Activated naive CD8-positive, alpha-beta T cell (primary cell): ENCODE results near the gene IQGAP1.
"Not testable (repeated sequence)": the region's sequence is repeated elsewhere in the genome, so short reads cannot be mapped to it uniquely, and the experiment has no call there.

ENCODE experiments used
- H3K27ac Mint-ChIP-seq: one replicate; pipeline ENCODE4 v1.8.0; 2021; ENCODE audit warnings: mixed read lengths
- H3K27me3 Mint-ChIP-seq: one replicate; pipeline ENCODE4 v1.8.0; 2021; ENCODE audit warnings: mixed read lengths
- H3K36me3 Mint-ChIP-seq: one replicate; pipeline ENCODE4 v1.8.0; 2021; ENCODE audit warnings: mixed read lengths
- H3K4me1 Mint-ChIP-seq: one replicate; pipeline ENCODE4 v1.8.0; 2021; ENCODE audit warnings: low read depth, mixed read lengths
- H3K4me3 Mint-ChIP-seq: one replicate; pipeline ENCODE4 v1.8.0; 2021; ENCODE audit warnings: mild to moderate bottlenecking, mixed read lengths
- H3K9me3 Mint-ChIP-seq: one replicate; pipeline ENCODE4 v1.8.0; 2021; ENCODE audit warnings: low read depth, mixed read lengths

IQGAP1 gene, protein sequence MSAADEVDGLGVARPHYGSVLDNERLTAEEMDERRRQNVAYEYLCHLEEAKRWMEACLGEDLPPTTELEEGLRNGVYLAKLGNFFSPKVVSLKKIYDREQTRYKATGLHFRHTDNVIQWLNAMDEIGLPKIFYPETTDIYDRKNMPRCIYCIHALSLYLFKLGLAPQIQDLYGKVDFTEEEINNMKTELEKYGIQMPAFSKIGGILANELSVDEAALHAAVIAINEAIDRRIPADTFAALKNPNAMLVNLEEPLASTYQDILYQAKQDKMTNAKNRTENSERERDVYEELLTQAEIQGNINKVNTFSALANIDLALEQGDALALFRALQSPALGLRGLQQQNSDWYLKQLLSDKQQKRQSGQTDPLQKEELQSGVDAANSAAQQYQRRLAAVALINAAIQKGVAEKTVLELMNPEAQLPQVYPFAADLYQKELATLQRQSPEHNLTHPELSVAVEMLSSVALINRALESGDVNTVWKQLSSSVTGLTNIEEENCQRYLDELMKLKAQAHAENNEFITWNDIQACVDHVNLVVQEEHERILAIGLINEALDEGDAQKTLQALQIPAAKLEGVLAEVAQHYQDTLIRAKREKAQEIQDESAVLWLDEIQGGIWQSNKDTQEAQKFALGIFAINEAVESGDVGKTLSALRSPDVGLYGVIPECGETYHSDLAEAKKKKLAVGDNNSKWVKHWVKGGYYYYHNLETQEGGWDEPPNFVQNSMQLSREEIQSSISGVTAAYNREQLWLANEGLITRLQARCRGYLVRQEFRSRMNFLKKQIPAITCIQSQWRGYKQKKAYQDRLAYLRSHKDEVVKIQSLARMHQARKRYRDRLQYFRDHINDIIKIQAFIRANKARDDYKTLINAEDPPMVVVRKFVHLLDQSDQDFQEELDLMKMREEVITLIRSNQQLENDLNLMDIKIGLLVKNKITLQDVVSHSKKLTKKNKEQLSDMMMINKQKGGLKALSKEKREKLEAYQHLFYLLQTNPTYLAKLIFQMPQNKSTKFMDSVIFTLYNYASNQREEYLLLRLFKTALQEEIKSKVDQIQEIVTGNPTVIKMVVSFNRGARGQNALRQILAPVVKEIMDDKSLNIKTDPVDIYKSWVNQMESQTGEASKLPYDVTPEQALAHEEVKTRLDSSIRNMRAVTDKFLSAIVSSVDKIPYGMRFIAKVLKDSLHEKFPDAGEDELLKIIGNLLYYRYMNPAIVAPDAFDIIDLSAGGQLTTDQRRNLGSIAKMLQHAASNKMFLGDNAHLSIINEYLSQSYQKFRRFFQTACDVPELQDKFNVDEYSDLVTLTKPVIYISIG (N-terminal part only)

DNA sequence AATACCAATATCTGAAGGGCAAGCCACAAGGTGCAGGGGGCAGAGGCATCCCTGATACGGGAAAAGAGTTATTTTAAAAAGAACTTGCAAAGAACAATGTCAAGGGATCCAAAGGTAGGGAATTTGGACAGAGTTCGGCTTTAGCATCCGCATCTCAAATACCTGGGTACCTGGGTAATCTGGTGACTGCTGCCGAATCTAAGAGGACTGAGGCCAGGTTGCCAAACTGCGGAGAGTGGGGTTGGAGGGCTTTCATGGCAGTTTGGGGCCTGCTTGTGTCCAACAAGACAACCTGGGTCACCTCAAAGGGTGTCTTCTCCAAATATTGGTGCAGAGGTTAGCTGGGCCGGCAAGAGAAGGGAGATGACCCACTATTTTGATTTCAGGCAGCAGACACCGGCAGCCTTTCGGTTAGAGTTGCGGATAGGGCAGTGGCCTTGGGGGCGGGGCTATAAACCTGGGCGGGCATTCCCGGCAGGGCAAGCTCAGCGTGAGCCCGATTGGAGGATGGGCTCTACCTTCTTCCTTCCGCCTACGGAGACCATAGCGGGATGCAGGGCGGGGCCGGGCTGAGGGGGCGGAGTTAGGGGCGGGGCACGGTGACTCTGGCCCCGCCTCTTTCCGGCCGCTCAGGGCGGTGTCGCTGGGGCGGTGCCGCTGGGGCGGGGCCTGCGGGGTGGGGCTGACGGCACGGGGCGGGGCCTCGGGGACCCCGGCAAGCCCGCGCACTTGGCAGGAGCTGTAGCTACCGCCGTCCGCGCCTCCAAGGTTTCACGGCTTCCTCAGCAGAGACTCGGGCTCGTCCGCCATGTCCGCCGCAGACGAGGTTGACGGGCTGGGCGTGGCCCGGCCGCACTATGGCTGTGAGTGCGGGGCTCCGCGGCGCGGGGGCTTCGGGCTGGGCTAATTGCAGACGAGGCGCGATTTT, at the start of gene IQGAP1:
Gene IQGAP1, plus strand, starts transcription at position 709 of the 928 bp plus-strand sequence. Its CDS starts 100 bp downstream, at position 809.
- peaks cover 39% of the 10 kb centered on the region for H3K4me1 Mint-ChIP-seq
- peaks cover 9% of the 10 kb centered on the region for H3K36me3 Mint-ChIP-seq

DNA sequence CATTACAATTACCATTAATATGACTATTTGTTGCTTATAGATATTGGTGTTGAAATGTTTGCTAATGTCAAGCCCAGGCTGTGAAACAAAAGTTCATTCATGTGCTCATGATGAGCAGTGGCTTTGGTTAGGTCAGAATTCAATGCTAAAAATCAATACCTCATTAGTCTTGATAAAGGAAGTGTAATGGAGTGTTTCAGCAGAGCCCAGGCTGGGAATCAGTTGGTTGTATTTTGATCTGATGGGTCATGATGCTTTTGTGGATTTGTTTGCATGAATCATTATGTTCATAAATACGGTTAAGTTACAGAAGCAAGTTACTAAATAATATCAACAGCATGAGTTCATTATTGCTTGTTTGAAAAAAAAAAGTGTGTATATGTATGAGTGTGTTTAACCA, 49.5 kb upstream of the IQGAP1 start:
- H3K27ac Mint-ChIP-seq = no peak overlapping the region
- H3K9me3 Mint-ChIP-seq = no peaks in the 10 kb centered on the region
- no peaks in the 10 kb centered on the region for H3K36me3 Mint-ChIP-seq
- H3K4me3 Mint-ChIP-seq = no peak overlapping the region
- peaks cover 25% of the 10 kb centered on the region for H3K4me1 Mint-ChIP-seq
- H3K27me3 Mint-ChIP-seq = no peaks in the 10 kb centered on the region

More for the DNA sequence above, at the start of gene IQGAP1:
- peak within 1 kb of the TSS; percentile 88 for H3K4me3 Mint-ChIP-seq
- H3K9me3 Mint-ChIP-seq = no peaks in the 10 kb centered on the region
- peak within 1 kb of the TSS; percentile 89 for H3K27ac Mint-ChIP-seq
- no peaks in the 10 kb centered on the region for H3K27me3 Mint-ChIP-seq

DNA sequence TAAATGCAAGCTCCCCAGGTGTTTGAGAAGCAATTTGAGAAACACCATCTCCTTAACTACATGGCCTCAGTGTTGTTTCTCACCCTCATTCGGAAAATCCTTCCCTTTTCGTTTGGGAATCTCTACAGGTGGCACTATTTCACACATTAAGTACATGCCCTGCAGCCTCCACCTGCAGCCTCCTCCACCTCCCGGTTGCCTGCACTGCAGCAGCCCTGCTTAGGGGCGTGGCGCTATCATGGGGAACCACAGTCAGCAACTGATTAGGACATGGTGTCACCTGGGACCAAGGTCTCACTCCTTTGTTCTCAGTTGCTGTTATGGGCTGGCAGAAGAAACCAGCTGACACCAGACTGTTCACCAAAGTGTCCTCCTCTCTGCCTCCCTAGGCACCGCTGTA, 47.7 kb upstream of the IQGAP1 start:
- Mint-ChIP-seq H3K27ac (no peak overlapping the region), H3K27me3 (no peaks in the 10 kb centered on the region), H3K4me1 (peaks cover 28% of the 10 kb centered on the region), H3K36me3 (no peaks in the 10 kb centered on the region), H3K4me3 (no peak overlapping the region), H3K9me3 (no peaks in the 10 kb centered on the region)

DNA sequence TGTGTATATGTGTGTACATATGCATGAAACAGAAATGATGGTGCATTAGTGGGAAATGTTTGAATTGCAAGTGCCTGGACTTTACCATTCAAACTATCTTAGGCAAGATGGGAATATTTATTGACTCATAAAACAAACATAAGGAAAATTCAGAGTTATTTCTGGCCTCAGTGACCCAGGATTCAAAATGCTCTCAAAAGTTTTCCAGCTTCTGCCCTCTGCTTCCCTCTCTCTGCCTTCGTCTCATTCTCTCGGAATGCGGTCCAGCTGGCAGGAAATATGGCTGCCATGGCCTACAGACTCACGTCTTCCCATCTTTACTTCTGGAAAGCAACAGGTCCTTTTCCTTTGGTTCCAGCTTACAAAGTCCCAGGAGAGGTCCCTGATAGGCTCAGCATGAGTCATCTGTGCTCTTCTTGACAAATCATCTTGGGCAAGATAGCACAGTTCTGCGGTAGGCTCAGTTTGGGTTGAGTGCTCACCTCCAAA, 44.7 kb upstream of the IQGAP1 start:
- no peak overlapping the region for H3K4me3 Mint-ChIP-seq
- H3K4me1 Mint-ChIP-seq = peaks cover 20% of the 10 kb centered on the region
- no peaks in the 10 kb centered on the region for H3K9me3 Mint-ChIP-seq
- H3K27ac Mint-ChIP-seq = no peak overlapping the region
- H3K36me3 Mint-ChIP-seq = no peaks in the 10 kb centered on the region
- no peaks in the 10 kb centered on the region for H3K27me3 Mint-ChIP-seq

DNA sequence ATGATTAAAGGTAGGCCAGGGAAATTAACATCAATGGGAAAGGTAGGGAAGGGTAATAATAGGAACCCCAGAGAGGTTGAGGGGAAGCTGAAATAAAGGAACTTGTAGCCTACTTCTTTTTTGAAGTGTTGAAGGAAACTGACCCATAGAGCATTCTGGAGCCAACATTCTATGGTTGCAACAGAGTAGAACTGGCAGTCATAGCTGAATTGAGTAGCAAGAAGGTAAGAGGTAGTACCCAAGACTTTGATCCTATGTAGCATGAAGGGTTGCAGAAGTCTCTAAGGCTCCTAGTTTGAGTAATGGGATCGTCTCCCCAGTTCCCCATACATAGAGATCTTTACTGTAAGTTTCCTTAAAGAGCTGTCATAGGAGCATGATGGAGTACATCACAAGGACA, 43.4 kb upstream of the IQGAP1 start:
- Mint-ChIP-seq H3K27me3 (no peaks in the 10 kb centered on the region), H3K27ac (no peak overlapping the region), H3K36me3 (no peaks in the 10 kb centered on the region), H3K9me3 (no peaks in the 10 kb centered on the region), H3K4me1 (peaks cover 20% of the 10 kb centered on the region), H3K4me3 (no peak overlapping the region)

DNA sequence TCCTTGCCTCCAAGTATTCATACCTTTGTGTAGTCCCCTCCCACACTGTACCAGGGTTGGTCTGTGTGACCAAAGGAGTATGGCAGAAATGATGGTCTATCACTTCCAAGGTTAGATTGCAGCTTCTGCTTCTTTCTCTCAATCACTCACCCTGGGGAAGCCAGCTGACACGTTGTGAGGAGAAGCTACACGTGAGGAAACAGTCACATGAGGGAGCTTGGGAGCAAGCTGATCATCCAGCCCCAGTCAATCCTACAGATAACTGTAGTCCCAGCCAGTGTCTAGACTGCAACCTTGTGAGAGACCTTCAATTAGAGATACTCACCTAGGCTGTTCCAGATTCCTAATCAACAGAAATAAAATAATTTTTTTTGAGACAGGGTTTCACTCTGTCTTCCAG, 42.2 kb upstream of the IQGAP1 start:
- Mint-ChIP-seq H3K27ac (no peak overlapping the region), H3K4me1 (peaks cover 18% of the 10 kb centered on the region), H3K36me3 (no peaks in the 10 kb centered on the region)

DNA sequence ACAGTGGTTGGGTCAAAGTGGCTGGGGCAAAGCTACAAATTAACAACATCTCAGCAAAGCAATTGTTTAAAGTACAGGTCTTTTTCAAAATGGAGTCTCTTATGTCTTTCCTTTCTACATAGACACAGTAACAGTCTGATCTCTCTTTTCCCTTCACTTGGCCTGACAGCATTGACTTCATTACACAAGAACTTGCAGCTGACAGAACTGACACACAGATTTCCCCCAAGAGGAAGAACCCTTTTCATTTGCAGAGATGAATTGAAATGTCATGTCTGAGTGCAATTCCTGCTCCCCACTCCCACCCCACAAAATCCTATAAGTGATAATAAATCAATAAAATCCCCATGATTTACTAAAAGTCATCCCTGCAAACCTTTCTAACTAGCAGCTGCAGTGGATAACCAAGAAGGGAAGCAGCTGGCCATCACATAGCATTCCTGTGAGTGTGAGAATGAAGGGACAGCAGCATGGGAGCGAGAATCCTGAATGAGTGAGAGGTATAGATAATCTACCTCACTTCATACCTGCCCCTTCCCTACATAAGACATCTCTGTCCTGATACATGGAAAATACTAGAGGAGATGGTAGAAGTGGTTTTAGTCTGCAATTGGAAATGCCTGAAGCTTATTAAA, 40.5 kb upstream of the IQGAP1 start:
- H3K9me3 Mint-ChIP-seq, H3K4me3 Mint-ChIP-seq, H3K27ac Mint-ChIP-seq, H3K36me3 Mint-ChIP-seq, H3K27me3 Mint-ChIP-seq: not testable (repeated sequence)
- peaks cover 17% of the 10 kb centered on the region for H3K4me1 Mint-ChIP-seq

More for the DNA sequence above, 42.2 kb upstream of the IQGAP1 start:
- Mint-ChIP-seq H3K4me3 (no peak overlapping the region), H3K27me3 (no peaks in the 10 kb centered on the region), H3K9me3 (no peaks in the 10 kb centered on the region)

DNA sequence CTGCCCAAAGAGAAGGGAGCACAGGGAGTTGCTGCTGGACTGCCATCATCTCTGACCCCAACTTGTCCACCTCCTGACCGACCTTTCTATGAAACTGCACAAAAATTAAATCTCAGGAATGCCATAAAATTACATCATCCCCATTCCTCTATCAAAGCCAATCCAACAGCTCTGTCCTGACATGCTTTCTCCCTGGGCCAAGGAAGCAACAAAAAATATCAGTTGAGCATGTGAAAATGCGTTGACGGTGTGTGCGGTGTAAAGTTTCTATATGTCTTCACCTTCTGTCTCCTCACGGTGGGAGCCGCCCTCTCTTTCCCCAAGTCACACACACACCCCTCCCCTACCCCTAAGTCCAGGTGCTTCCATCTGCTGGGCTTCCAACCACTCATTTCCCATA, 39.6 kb upstream of the IQGAP1 start:
- Mint-ChIP-seq H3K36me3 (no peaks in the 10 kb centered on the region), H3K27ac (no peak overlapping the region), H3K9me3 (no peaks in the 10 kb centered on the region), H3K27me3 (no peaks in the 10 kb centered on the region), H3K4me3 (no peak overlapping the region), H3K4me1 (peaks cover 8% of the 10 kb centered on the region)

DNA sequence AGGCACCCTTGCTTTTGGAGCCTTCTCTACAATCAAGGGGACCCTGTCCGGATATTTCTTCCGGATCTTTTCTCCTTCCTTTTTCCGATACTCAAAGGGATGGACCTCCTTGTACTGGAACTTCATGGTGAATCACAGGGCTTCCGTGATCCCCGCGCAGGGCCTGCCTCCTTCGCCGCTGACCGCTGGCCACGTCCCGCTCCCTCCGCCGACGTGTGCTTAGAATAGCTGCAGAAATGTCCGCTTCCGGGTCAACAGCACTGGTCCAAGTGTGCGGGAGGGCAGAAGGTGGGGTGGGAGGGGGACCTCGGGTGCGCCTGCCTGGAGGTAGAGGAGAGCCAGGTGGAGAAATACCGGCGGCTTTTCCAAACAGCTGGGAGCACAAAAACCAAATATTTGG, 39.0 kb upstream of the IQGAP1 start:
- no peak overlapping the region for H3K4me3 Mint-ChIP-seq
- no peaks in the 10 kb centered on the region for H3K36me3 Mint-ChIP-seq
- no peaks in the 10 kb centered on the region for H3K9me3 Mint-ChIP-seq
- no peak overlapping the region for H3K27ac Mint-ChIP-seq
- peaks cover 4% of the 10 kb centered on the region for H3K4me1 Mint-ChIP-seq
- H3K27me3 Mint-ChIP-seq = no peaks in the 10 kb centered on the region

DNA sequence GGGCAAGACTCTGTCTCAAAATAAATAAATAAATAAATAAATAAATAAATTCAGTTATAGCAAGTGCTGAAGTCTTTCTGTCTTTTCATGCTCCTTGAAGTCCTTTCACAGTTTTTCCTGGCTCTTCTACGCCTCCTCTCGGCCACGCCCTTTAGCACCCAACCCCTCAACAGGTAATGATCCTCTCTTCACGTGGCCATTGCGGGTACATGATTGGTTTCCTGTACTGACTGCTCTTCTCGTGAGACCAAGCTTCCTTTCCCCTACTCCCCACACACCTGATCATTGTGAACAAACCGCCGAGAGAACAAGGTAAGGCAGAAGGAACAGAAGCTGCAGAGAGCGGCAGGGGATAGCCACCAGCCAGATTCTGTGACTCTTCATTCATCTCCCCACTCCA, 38.2 kb upstream of the IQGAP1 start:
- peaks cover 4% of the 10 kb centered on the region for H3K4me1 Mint-ChIP-seq
- no peak overlapping the region for H3K27ac Mint-ChIP-seq
- no peaks in the 10 kb centered on the region for H3K9me3 Mint-ChIP-seq
- H3K4me3 Mint-ChIP-seq = no peak overlapping the region
- no peaks in the 10 kb centered on the region for H3K36me3 Mint-ChIP-seq
- H3K27me3 Mint-ChIP-seq = no peaks in the 10 kb centered on the region

DNA sequence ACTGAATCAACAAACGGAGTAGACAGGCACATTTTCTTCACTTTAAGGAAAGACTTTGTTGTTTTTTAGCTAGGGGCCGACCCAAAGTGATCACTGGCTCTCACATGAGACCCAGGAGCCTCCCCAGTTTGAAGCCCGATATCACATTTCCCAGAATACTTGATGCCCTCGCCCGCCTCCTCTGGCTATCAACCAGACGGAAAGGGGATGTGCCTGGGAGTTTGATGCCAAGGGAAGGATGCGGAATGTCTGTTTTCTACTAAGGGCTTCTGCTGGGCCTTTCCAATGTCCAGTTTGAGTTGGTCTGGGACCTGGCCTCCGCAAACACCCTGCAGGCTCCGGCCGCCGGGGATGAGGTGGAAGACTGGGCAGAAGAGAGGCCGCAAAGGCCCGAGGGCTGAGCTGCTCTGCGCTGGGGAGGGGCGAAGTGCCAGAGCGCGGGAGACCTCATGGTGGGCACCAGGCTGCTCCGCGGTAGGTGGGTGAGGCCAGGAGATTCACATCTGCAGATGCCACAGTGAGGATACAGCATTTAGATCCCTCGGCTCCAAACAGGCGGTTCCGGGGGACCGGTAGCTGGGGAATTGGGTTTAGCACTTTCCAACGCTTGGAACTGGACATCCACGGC, 36.4 kb upstream of the IQGAP1 start:
- H3K9me3 Mint-ChIP-seq = no peaks in the 10 kb centered on the region
- peak overlapping the region; percentile 92 for H3K4me3 Mint-ChIP-seq
- H3K27ac Mint-ChIP-seq = no peak overlapping the region
- H3K27me3 Mint-ChIP-seq = no peaks in the 10 kb centered on the region
- H3K36me3 Mint-ChIP-seq = no peaks in the 10 kb centered on the region
- H3K4me1 Mint-ChIP-seq = peaks cover 4% of the 10 kb centered on the region

DNA sequence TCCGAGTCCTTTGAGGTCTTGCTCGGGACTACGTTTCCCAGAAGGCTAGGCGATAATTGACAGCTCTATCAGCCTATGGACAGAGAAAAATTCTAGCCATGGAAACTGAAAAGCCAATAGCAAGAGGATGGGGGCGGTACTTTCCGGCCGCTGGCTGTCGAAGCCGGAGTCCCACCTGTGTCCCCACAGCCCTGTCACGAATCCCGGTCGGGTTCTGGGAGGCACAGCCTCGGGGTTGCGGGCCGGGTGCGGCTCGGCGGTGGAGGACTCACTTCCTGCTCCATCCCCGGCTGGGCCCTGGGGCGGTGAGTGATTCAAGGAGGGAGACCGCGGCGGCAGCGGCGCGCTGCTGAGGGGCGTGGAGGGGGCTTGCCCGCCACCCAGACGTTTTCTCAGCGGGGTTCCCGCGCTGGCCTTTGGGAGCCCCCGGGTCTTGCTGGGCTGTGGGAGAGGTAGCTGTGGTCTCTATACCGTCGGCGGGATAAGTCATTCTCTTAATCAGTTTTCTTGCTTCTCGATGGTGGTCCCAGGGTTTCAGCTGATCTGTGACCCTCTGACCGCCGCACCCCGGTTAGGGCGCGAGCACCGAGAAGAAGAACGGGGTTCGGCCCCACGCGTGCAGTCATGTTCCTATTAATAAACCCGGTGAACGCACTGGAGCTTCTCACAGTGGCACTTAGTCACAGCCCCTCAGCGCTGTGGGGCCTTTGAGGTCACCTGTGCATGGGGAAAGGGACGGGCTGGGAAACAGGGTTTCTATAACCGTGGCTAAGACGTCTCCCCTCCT, 35.7 kb upstream of the IQGAP1 start, which contains the start of gene ZNF774:
Gene ZNF774, plus strand, starts transcription at position 178 of the 787 bp plus-strand sequence. CDS start 2,377 bp downstream, outside the sequence.
- no peaks in the 10 kb centered on the region for H3K36me3 Mint-ChIP-seq
- H3K4me1 Mint-ChIP-seq = peaks cover 4% of the 10 kb centered on the region
- H3K9me3 Mint-ChIP-seq = no peaks in the 10 kb centered on the region
- H3K4me3 Mint-ChIP-seq = peak within 1 kb of the TSS; percentile 92
- H3K27me3 Mint-ChIP-seq = no peaks in the 10 kb centered on the region
- peak within 1 kb of the TSS; percentile 66 for H3K27ac Mint-ChIP-seq
